ENCODE results near the gene GHRL.

The GHRL gene

DNA sequence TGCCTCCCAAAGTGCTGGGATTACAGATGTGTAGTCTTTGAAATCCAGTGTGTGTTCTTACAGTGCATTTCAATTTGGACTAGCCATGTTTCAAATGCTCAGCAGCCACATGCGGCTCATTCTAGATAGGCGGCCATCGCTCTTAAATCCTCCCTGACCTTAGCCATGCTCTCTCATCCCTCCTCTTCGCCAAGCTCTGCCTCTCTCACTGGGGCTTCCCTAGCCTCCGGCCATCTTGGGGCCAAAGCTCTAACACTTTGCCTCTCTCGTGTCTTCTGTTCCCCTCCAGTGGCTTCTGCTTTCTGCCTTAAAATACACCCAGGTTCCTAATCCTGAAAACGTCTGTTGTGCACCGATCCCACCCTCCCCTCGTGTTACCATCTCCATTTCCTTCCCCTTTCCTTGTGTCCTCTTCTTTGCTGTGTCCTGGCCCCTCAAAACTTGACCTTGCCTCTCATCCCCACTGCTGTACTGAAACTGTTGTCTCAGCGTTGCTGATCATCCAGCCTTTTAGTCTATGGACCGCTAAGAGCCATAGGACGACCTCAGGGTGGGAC lies 1.4 kb upstream of the GHRL start:
- no peak for DNase-seq

DNA sequence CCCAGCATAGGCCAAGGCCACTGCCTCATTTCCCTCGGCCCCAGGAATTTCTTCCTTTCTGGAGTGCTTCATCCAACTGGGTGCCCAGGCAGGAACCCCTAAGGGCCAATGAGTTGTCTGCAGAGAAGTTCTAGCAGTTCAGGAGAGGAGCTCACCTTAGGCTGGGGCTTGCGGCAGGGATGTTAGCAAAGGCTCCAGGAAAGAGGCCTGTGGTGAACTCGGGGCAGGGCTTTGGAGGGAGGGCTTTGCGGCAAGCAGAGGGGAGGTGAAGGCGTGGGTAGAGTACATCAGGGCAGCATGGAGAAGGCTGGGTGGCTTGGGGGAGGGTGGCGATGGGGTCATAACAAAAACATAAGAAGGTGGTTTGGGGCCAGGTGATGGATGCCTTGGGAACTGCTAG lies 1.1 kb downstream of the GHRL start:
- DNase-seq = no peak

DNA sequence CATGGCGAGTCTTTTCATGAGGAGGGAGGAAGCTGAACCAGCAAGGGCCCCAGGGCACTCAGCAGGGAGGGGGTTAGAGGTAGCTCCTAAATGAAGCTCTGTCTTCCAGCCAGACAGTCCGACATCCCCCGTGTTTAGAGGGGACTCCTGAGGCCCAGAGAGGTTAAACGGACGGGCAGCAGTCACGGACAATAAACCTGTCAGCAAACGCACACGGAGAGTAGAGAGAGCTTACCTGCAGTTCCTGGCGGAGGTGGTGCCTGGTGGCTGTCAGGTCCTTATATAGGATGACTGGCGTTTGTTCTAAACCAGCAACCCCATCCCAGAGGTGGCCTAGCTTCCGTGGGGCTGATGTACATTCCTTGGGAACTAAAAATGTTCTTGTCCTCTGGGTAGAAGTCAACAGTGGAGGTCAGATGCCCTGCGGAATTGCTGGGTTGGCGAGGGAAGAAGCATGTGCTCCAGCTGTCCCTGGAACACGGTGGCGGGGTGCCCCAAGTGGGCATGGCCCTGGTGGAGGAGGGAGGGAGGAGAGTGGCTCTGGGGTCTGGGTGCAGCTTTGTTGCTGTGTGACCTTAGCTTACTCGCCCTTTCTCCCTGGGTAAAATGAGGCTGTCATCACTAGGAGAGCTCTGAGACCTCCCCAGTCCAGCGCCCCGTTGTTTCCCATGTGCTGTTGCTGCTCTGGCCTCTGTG lies 2.1 kb downstream of the GHRL start:
- no peak for DNase-seq

DNA sequence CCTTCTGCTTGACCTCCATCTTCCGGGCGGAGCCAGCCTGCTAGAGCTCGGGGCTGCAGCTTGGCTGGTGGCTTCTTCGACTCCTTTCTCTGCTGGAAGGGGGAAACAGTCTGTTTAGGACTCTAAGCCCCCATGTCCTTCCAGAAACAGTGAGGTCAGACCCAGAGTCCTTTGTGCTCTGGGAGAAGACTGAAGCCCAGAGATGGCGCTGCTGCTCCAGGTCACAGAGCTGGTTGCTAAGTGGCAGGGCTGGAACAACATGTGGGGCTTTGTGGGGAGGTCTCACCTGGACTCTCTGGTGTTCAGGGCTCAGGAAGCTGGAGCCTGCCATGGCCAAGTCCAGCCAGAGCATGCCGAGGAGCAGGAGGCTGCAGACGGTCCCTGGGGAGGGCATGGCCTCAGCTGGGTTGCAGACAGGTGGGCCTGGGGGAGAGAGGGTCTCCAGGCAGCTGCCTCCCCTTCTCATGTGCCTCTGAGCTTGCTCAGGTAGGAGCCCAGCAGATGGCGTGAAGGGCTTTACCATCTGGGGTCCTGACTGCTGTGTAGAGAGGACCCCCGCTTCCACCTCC lies 2.9 kb downstream of the GHRL start:
- DNase-seq = no peak

DNA sequence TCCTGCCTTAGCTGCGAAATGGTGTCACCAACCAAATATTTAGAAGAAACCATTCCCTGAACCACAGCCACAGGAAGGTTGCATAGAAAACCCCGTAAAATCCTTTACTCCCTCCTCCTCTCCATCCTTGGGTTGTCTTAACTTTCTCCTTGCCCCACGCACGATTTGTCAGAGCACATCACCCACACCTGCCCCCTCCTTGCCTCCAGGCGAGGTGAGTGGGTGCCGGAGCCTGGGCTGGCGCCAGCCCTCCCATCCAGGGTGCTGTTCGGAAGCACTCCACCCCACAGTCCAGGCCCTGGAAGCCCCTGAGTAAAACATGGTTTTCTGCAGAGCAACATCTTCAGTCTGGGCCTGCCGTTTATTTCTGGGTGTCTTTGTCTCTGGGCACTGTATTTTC lies 3.7 kb downstream of the GHRL start:
- DNase-seq = no peak

DNA sequence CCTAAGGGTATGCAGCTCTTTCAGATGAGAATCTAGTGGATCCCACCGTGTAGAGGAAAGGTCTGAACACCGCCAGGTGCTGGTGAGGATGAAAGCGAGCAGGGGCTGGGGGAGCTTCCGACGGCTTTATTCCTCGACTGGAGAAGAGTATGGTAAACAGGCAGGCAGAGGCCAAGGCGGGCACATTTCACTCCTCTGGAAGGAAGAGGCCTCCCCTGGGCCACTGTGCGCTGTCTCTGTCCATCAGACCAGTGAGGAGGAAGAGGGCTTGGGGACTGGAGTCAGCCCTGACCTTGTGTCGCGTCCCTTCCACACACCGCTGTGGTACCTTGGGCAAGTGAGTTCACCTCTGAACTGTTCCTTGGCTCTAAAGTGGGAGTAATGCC lies 4.2 kb downstream of the GHRL start:
- DNase-seq = no peak

DNA sequence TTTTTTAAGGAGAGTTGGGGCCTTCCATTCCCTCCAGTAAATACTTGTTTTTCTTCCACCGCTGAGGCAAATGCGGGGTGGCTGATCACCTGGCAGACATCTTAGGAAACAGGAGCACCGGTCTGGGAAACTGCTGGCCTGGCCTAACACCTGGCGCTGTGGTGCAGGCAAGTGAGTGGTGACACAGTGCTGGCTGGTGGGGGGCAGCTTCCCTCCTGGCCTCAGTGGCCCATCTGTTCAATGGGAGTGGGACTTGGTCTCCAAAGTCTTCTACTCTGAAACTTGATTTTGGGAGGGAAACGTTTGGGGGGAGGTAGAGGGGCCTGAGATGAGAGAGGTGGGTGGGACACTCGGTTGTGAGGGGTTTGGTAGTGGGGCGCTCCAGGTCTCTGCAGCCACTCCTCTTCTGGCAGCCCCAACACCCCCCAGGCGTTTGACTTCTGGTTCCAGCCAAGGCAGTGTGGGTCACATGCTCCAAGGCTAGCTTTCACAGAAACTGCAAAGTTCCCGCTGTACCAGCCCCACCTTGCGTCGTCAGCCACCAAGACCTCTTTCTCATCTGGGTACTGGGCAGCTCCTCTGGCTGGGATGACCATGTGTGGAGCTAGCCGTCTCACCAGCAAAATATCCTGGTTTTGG lies 4.7 kb downstream of the GHRL start:
- DNase-seq = no peak

DNA sequence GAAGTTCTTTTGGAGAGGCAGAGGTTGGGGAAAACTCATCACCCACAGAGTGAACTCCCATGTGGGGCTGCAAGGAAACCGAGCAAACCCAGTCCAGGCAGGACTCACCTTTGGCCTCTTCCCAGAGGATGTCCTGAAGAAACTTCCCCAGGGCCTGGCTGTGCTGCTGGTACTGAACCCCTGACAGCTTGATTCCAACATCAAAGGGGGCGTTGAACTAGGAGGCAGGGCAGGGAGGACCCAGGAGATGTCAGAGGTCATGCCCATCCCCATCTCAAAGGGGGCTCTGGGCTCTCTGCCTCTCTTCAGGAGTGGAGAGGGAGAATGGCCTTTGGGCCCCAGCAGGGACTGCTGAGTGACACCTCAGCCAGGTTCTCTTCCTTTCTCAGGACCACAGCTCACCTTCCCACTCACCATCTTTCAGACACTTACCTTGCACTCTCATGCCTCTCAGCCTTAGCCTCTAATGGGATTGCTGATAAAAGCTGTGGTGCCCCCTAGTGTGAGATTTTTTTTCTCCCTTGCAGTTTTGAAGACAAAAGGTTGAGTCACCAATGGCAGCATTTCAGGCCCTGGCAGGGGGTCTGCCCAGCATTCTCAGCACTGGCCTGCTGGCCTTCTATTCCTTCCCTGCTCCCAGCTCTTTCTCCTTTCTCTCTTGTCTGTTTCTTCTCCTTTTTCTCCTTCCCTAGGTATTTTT lies 6.0 kb downstream of the GHRL start:
- peak; percentile 48 for DNase-seq

DNA sequence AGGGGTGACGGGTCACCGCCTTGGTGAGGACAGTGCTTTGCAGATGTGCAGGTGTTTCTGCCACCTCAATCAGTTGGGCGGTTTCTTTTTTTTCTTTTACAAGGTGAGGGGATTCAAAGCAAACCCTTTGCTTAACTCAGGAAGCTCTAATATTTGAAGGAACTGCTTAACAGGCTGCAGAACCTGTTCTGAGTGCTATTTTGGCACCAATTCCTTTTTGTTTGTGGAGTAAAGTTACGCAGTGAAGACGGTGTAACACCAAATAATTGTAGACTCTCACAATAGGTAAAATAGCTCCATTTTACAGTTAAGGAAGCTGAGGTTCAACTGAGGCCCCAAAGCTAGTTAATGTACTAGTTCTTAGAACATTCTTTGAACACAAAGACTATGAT lies 6.6 kb downstream of the GHRL start:
- no peak for DNase-seq

DNA sequence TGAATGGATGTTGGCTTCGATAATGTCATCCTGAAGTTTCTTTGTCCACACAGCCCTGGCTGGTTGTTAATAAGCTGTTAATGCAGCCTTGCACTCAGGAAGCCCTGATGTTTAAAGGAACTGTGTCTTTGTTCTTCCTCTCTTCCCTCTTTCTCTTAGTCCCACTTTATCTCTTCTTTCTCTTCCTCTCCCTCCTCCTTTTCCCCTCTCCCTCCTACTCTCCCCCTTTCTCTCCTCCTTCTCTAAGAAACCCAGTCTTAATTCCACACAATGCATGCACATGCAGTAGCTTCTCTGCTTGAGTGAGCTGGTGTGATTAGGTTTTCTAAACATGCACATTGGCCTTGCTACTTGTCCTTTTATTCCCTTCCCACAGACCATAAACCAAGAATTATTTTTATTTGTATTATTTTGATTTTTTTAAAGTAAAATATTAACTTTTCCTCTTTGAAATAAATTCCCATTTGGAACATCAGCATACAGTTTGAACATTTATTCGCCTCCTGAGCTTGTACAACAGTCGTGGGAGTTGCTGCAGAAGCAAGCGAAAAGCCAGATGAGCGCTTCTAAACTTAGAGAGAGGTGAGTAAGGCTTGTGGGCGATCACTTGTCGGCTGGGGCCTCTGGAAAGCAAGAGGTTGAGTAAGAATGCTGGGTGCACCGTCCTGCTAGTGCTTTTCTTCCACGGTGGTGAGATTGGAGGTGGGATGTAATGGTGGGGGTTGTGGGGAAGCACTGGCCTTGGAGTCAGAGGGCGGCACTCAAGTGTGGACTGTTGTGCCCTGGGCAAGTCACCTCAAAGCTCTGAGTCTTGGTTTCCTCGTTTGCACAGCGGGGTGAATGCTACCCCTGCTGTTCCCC lies 7.2 kb downstream of the GHRL start:
- no peak for DNase-seq

DNA sequence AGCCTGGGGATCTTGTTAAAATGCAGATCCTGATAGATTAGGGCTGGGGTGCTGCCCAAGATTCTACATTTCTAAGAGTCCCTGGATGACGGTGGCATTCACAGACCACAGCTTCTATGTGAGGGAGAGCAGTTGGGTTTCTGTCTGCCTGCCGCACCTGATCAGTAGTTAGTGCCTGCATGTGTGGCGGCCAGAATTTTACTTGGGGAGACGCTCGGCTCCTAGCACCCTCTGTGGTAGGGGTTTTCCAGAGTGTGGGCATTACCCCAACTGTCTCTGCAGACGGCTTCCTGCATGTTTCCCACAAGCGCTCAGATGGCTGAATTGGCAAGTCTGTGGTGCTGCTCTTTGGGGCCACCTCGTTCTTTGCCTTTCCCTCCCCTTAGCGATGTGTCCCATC lies 8.3 kb downstream of the GHRL start:
- no peak for DNase-seq

DNA sequence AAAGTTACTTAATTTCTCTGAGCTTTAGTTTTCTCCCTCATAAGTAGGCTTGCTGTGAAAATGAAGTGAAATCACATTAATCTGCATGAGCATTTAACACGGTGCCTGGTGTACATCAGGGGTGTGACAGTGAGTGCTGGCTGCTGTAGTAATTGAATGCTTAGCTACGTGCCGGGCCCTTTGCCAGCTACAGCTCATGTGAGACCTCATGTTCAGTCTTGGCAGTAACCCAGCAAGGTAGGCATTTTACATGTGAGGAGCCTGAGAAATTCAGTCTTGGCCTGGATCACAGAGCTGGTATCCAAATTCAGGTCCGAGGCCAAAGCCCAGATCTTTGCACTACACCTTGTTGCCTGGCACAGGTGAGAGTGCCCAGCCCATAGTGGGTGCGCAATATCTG lies 9.1 kb downstream of the GHRL start:
- no peak for DNase-seq

DNA sequence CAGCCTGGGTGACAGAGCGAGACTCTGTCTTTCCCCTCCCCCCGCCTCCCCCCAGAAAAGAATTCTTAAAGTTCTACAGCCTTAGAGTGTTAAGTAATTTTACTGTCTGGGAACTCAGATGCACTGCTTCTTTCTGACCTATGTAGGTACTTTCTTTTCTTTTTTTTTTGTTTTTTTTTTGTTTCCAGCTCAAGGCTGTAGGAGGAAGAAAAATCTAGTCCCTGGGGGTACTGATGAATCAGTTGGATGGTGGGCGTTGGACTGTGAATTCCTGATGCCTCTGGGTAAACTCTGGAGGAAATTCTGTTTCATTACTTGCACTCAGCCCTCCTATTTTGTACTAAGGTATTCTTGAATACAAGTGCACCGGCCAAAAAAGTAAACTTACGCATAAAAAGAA lies 10.8 kb downstream of the GHRL start:
- DNase-seq = no peak

DNA sequence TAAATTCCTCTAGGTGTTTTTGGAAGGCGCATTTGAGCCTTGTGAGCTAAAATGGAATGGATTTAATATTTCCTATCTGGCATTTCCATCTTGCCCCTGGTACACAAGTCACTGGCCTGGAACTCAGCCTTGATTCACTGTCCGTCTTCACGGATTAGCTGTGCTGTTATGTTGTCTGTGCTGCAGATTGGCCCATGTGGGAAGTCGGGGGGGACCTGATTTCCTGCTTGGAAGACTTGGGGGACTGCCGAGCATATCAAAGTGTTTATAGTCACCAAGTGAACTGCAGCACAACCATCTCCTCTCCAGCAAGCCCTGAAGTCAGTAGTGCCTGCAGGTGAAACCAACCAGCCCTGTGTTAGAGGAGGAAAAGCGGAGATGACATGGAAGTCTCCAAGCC lies 12.2 kb downstream of the GHRL start:
- DNase-seq = no peak

DNA sequence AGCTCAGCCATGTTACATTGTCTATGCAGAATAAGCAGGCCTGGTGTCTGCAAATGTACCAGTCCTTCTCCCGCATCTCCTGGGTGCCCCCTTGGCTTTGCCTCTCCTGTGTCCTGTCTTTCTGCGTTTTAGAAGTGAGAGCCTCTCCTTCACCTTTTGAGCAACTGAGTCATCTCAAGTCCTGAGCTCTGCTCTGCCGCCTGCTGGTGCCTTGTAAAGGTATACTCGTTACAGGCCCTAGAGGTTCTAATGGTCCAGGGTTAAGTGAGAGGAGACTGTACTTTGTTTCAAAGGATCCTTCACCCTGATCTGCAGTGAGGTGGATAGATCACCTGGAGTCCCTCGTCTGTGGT lies 12.6 kb downstream of the GHRL start:
- no peak for DNase-seq

DNA sequence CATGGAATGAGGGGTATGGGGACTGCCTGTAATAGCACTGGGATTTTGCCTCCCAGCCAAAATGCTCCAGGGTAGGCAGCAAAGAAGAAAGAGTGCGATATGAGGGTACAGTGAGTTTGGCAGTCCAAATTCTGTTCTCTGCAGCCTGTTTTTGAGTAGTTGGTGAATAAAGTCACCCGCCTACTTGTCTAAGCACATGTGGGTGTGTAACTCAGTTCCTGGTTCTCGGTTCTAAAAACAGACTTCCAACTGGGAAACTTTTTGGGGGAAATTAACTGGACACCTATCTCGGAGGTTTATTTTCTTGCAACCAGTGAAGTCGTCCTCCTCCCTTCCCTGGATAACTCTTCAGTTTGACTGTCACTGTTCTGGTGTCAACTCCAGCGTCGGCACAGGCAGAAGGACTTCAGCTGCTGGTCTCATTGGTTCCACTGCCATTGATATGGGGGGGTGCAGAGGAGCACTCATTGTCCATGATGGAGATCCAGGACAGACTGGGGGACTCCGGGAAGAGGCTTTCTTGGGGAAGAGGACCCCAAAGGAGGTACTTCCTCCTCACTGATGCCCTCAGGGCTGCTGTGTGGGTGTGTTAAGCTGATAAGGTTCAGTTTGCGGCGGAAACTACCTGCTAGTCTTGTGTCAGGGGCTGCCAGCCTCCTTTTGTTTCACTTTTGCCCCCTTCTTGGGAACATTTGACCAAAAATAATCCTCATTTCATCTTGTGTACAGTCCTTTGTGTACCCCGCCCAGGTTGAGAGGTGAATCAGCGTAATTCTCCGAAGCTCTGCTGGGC lies 13.2 kb downstream of the GHRL start:
- no peak for DNase-seq

DNA sequence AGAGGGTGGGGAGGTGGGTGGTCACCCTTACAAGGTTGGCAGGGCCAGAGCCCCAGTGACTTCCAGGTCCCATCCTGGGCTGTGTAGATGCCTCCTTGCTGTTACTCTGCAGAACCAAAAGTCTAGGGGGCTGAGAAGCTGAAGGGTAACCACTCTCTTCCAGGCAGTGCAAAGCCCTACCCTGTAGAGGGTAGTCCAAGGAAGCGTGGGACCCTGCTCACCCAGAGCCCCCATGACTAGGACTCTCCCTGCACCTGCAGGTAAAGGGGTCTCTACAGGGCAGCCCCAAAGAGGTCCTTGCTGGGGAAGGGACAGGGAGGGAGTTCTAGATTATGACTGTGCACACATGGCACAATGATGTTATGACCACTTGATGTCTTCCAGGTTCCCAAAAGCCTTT lies 14.2 kb downstream of the GHRL start:
- DNase-seq = no peak

DNA sequence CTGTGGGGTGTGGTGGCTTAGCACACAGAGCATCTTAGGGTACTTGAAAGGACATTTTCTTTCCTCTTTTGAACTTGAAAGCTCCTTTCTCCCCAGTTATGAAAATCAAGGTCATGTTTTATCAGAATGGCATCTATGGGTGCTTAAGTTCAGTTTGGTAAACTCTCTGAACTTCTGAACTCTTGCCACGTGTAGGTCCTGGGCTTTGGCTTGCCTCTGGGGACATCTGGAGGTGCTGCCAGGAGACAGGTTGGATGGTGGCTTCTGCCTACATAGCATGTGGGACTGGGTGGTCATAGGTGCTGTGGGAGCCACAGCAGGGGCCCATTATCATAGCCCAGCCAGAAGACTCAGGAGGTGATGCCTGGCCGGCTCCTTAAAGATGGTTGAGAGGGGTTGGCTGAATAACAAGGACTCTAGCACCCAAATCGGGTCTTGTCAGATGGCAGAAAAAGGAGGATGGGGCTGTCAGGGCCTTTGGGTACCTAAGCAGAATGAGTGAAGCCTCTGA lies 15.6 kb downstream of the GHRL start:
- DNase-seq = no peak

DNA sequence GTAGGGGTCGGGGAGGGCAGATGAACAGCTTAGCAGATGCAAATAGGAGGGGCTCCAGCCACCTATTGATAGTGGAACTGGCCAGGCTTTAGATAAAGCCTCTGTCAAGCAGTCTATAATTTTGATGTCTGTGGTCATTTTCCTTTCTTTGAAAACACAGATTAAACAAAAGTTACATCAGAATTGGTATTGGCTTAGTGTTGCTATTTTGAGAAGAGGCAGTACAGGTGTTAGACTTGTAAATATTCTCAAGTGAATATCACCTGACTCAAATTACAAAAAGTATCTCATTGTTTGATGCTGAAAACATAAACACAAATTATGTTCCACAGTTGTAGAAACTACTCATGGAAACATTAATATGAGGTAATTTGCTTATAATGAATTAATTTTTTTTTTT lies 18.1 kb downstream of the GHRL start:
- no peak for DNase-seq

DNA sequence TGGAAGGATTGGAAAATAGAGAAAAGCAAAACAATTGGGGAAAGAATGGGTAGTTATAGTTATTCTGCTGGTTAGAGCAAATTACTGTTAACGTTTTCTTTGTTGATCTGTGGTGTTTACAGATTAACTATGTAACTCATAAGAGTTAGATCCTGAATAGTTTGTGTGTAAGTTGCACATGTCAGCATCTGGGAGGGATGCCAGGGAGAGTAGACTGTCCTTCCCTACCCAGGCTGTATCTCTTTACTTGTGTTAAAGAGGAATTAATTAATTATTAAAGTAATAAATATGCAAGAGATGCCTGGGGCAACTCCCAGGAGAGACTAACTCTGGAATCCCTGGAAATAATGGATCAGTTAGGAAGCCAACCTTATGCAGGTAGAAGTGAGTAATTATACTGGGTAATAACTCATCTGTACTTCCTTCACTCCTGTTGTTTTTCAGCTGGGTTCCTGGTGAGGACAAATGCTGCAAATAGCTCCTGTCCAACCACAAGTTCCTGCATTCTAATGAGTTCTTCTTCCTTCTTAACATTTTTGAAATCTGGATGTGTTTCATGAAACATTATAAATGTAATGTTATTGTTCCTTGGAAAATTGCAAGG lies 18.9 kb downstream of the GHRL start:
- no peak for DNase-seq

DNA sequence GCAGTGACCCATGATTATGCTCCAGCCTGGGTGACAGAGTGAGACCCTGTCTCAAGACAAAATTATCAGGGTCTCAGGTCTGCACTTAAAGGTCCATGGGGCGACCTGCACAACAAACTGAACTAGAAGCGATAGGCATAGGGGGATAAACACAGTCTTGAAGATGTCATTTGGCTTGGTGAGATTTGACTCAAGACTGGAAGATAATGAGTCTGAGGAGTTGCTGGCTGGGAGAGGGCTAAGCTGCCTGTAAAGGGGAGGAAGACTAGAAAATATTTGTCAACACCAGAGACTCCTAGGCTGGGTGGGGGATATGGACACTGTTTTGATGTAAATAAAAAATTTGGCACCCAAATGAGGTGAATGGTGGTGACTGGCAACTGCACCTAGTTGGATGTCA lies 19.8 kb downstream of the GHRL start:
- DNase-seq = no peak
